Muscle layer of duodenum (tissue), 2 donors: ENCODE data around the gene SPRR1A.

Experiments
- H3K27ac ChIP-seq: one replicate; pipeline ENCODE4 v1.7.0; 2013; ENCODE audit warnings: mild to moderate bottlenecking, low read length
- H3K27me3 ChIP-seq: one replicate; pipeline ENCODE4 v1.7.0; 2013; ENCODE audit warnings: low read depth, mild to moderate bottlenecking, control low read depth, low read length
- H3K36me3 ChIP-seq, 2 donors: one replicate each; pipeline ENCODE4 v1.7.0; 2013; ENCODE audit warnings: low read length in 2 of 2, control low read depth in 1 of 2, mild to moderate bottlenecking in 1 of 2; ENCODE audit not compliant: insufficient read depth in 2 of 2, control insufficient read depth in 1 of 2
- H3K4me1 ChIP-seq, 2 donors: one replicate each; pipeline ENCODE4 v1.7.0; 2013; ENCODE audit warnings: low read length in 2 of 2, mild to moderate bottlenecking in 2 of 2, control low read depth in 1 of 2, moderate library complexity in 1 of 2; ENCODE audit not compliant: insufficient read depth in 2 of 2, control insufficient read depth in 1 of 2
- H3K4me3 ChIP-seq, 2 donors: one replicate each; pipeline ENCODE4 v1.7.0; 2013; ENCODE audit warnings: low read length in 2 of 2, low read depth in 1 of 2, mild to moderate bottlenecking in 1 of 2
- H3K9me3 ChIP-seq, 2 donors: one replicate each; pipeline ENCODE4 v1.7.0; 2013; ENCODE audit warnings: low read length in 2 of 2, control low read depth in 1 of 2, mild to moderate bottlenecking in 1 of 2; ENCODE audit not compliant: control insufficient read depth in 1 of 2
- donor health status: healthy.

Gene SPRR1A

GRCh38 chr1:152976688-152977087, 7.2 kb upstream of the SPRR1A start:
- H3K4me3 ChIP-seq, result no peak overlapping the region
- no peaks in the 10 kb centered on the region for H3K36me3 ChIP-seq
- no peak overlapping the region for H3K27ac ChIP-seq
- no peaks in the 10 kb centered on the region for H3K4me1 ChIP-seq
- no peaks in the 10 kb centered on the region for H3K9me3 ChIP-seq
- H3K27me3 ChIP-seq, result no peaks in the 10 kb centered on the region

- Histone ChIP-seq H3K9me3 (no peaks in the 10 kb centered on the region), H3K27ac (no peak overlapping the region), H3K27me3 (no peaks in the 10 kb centered on the region), H3K4me3 (no peak overlapping the region), H3K4me1 (no peaks in the 10 kb centered on the region), H3K36me3 (no peaks in the 10 kb centered on the region)
Measured at GRCh38 chr1:152977614-152978013, 6.3 kb upstream of the SPRR1A start.

GRCh38 chr1:152980676-152981075, 3.2 kb upstream of the SPRR1A start:
- Histone ChIP-seq H3K4me1 (no peaks in the 10 kb centered on the region), H3K36me3 (no peaks in the 10 kb centered on the region), H3K4me3 (no peak overlapping the region), H3K9me3 (no peaks in the 10 kb centered on the region), H3K27me3 (no peaks in the 10 kb centered on the region), H3K27ac (no peak overlapping the region)

GRCh38 chr1:152981146-152981871, 2.6 kb upstream of the SPRR1A start:
- Histone ChIP-seq H3K4me3 (no peak overlapping the region), H3K4me1 (no peaks in the 10 kb centered on the region), H3K27ac (no peak overlapping the region), H3K9me3 (no peaks in the 10 kb centered on the region), H3K27me3 (no peaks in the 10 kb centered on the region), H3K36me3 (no peaks in the 10 kb centered on the region)

- Histone ChIP-seq H3K36me3 (no peaks in the 10 kb centered on the region), H3K4me1 (no peaks in the 10 kb centered on the region), H3K4me3 (no peak overlapping the region), H3K27me3 (no peaks in the 10 kb centered on the region), H3K9me3 (no peaks in the 10 kb centered on the region), H3K27ac (no peak overlapping the region)
Measured at GRCh38 chr1:152982076-152982475, 1.8 kb upstream of the SPRR1A start.

- no peaks in the 10 kb centered on the region for H3K36me3 ChIP-seq
- H3K4me1 ChIP-seq, result no peaks in the 10 kb centered on the region
- H3K4me3 ChIP-seq, result no peak overlapping the region
- H3K27me3 ChIP-seq, result no peaks in the 10 kb centered on the region
- no peaks in the 10 kb centered on the region for H3K9me3 ChIP-seq
- H3K27ac ChIP-seq, result no peak overlapping the region
Measured at GRCh38 chr1:152983234-152983633, 647 bp upstream of the SPRR1A start.

GRCh38 chr1:152986578-152986977, 2.7 kb downstream of the SPRR1A start:
- Histone ChIP-seq H3K27ac (no peak overlapping the region), H3K36me3 (no peaks in the 10 kb centered on the region), H3K9me3 (no peaks in the 10 kb centered on the region), H3K27me3 (no peaks in the 10 kb centered on the region), H3K4me3 (no peak overlapping the region), H3K4me1 (no peaks in the 10 kb centered on the region)

GRCh38 chr1:152993186-152993585, 9.3 kb downstream of the SPRR1A start:
- no peaks in the 10 kb centered on the region for H3K36me3 ChIP-seq
- H3K27ac ChIP-seq, result no peak overlapping the region
- H3K9me3 ChIP-seq, result peaks cover 0 to 11% of the 10 kb centered on the region in 2 donors
- H3K4me1 ChIP-seq, result no peaks in the 10 kb centered on the region
- no peak overlapping the region for H3K4me3 ChIP-seq
- no peaks in the 10 kb centered on the region for H3K27me3 ChIP-seq

GRCh38 chr1:152995842-152996241, 12.0 kb downstream of the SPRR1A start:
- H3K27me3 ChIP-seq, result no peaks in the 10 kb centered on the region
- no peaks in the 10 kb centered on the region for H3K4me1 ChIP-seq
- H3K4me3 ChIP-seq, result no peak overlapping the region
- no peaks in the 10 kb centered on the region for H3K36me3 ChIP-seq
- no peak overlapping the region for H3K27ac ChIP-seq
- H3K9me3 ChIP-seq, result peaks cover 0 to 11% of the 10 kb centered on the region in 2 donors

GRCh38 chr1:152996633-152997400, 12.9 kb downstream of the SPRR1A start:
- Histone ChIP-seq H3K27ac (no peak overlapping the region), H3K9me3 (peaks cover 0 to 11% of the 10 kb centered on the region in 2 donors), H3K36me3 (no peaks in the 10 kb centered on the region), H3K27me3 (no peaks in the 10 kb centered on the region), H3K4me1 (no peaks in the 10 kb centered on the region), H3K4me3 (no peak overlapping the region)

- no peaks in the 10 kb centered on the region for H3K4me1 ChIP-seq
Measured at GRCh38 chr1:152997901-152998300, 14.0 kb downstream of the SPRR1A start.

More at GRCh38 chr1:152997901-152998300, 14.0 kb downstream of the SPRR1A start:
- Histone ChIP-seq H3K9me3 (peaks cover 0 to 11% of the 10 kb centered on the region in 2 donors), H3K36me3 (no peaks in the 10 kb centered on the region), H3K4me3 (no peak overlapping the region), H3K27ac (no peak overlapping the region), H3K27me3 (no peaks in the 10 kb centered on the region)
